Neural crest cell (in vitro differentiated cells): ENCODE data around the gene FXR2. TPM values are rescaled to one million over a fixed set of nuclear protein-coding genes. Genes with fewer than 3 reads are reported as not detected.

ENCODE experiments used
- DNase-seq: peaks from one replicate; pipeline ENCODE4 v3.0.0; 2021; ENCODE audit warnings: low read depth, mixed read lengths, low spot score
- H3K27ac Mint-ChIP-seq: one replicate; pipeline ENCODE4 v1.8.0; 2021; ENCODE audit warnings: mild to moderate bottlenecking, mixed read lengths; ENCODE audit not compliant: unreplicated experiment
- H3K27me3 Mint-ChIP-seq: 2 replicates; pipeline ENCODE4 v1.8.0; 2021; ENCODE audit warnings: low read depth, mild to moderate bottlenecking, mixed read lengths
- H3K36me3 Mint-ChIP-seq: 2 replicates; pipeline ENCODE4 v1.8.0; 2021; ENCODE audit warnings: low read depth, mild to moderate bottlenecking, mixed read lengths
- H3K4me1 Mint-ChIP-seq: 2 replicates; pipeline ENCODE4 v1.8.0; 2021; ENCODE audit warnings: mixed read lengths
- H3K4me3 Mint-ChIP-seq: one replicate; pipeline ENCODE4 v1.8.0; 2021; ENCODE audit warnings: mild to moderate bottlenecking, mixed read lengths
- H3K9me3 Mint-ChIP-seq: 2 replicates; pipeline ENCODE4 v1.8.0; 2021; ENCODE audit warnings: mixed read lengths
- total RNA-seq: library from RNA; stranded (reverse); gene quantifications from 2 replicates; pipeline ENCODE4 v1.2.1, GENCODE V29; 2021
- TF ChIP-seq, protein P1 (sequence below): fragments of 200-600 bp; sonication (generic); conservative IDR thresholded peaks from 2 replicates; pipeline ENCODE4 v1.5.0; 2021; ENCODE audit warnings: antibody characterized with exemption, mild to moderate bottlenecking

FXR2 gene
- total RNA-seq, 1 donor from 2014 or later: 53.8 TPM

DNA sequence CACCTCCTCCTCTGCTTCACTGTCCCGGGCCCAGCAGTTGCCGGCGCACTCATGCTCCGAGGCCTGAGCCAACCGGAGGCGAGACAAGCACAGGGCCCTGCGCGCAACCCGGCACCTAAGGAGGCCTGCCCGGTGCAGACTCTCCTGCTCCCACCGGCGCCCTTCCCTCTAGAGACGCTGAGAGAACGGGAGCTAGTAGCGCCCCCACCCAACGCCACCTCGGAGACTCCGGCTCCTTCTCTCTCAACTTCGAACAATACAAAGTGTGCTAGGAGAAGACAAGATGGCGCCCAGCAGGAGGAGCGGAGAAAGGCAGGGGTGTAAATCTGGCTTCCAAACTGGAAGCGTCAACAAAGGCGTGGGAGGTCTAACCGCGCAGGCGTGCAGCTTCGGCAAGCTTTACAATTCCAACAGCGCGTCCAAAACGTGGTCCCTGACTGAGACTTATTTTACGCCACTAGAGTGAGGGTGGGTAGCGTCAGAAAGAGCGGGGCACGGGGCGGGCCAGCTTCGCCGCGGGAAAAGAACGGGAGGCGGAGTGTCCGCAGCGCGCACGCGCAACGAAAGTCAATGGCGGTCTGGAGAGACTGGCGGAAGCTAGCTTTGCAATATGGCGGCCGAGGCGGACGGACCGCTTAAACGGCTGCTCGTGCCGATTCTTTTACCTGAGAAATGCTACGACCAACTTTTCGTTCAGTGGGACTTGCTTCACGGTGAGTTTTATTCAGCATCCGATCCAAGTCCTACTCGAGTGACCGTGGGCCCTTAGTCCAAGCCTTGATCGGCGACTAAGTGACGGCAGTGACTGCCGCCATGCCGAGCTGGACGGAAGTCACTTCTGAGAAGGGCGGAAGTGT lies 31.2 kb downstream of the FXR2 start, which contains the start of gene MPDU1:
MPDU1 (plus strand) TSS at position 600 of the 857 bp plus-strand sequence; CDS start at position 611, 11 bp downstream.
- Mint-ChIP-seq H3K36me3 (peaks cover 31% of the 10 kb centered on the region), H3K4me1 (peaks cover 47% of the 10 kb centered on the region), H3K27me3 (peaks cover 30% of the 10 kb centered on the region), H3K27ac (peak within 1 kb of the TSS; percentile 100), H3K4me3 (peak within 1 kb of the TSS; percentile 99), H3K9me3 (no peaks in the 10 kb centered on the region)
- DNase-seq: peak; percentile 92
- TF ChIP-seq, protein P1, sequence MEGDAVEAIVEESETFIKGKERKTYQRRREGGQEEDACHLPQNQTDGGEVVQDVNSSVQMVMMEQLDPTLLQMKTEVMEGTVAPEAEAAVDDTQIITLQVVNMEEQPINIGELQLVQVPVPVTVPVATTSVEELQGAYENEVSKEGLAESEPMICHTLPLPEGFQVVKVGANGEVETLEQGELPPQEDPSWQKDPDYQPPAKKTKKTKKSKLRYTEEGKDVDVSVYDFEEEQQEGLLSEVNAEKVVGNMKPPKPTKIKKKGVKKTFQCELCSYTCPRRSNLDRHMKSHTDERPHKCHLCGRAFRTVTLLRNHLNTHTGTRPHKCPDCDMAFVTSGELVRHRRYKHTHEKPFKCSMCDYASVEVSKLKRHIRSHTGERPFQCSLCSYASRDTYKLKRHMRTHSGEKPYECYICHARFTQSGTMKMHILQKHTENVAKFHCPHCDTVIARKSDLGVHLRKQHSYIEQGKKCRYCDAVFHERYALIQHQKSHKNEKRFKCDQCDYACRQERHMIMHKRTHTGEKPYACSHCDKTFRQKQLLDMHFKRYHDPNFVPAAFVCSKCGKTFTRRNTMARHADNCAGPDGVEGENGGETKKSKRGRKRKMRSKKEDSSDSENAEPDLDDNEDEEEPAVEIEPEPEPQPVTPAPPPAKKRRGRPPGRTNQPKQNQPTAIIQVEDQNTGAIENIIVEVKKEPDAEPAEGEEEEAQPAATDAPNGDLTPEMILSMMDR: no peak

DNA sequence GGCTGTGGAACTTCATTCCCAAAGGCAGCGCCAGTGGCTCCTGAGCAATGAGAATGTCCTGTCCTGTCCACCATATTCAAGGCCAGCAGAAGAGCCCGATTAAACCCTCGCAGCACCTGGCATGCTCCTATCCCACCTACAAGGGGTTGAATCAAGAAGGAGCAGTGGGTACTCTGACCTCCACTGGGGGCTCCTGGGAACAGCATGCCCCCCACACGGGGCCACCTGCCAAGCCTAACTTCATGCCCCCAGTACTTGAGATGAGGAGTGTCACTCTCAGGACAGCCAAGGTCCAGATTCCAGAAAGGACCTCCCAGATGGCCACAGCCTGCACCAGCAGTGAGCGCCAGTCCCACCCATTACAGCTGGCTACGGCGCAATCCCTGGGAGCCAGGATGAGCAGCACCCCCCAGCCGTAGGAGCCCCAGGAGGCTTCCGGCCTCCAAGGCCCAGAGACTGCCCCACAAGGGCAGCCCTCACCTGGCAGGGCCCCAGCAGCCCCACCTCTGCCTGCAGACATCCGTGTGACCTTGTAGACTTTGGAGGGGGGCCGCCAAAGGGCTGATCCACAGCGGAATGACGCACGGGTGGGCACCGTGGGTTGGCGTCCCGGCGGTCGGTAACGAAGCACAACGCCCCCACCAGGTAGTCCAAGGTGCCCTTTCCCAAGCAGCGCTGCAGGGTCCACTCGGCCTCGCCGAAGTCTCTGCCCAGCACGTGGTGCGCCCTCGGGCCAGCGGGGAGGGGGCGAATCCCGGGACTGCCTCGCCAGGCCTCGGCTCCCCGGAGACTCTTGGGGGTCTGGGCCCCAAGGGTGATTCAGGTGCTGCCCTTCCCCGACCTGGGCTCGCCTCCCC lies 32.1 kb downstream of the FXR2 start:
- Mint-ChIP-seq H3K27me3 (peaks cover 35% of the 10 kb centered on the region), H3K4me3 (peak overlapping the region; percentile 84), H3K9me3 (no peaks in the 10 kb centered on the region), H3K36me3 (peaks cover 37% of the 10 kb centered on the region), H3K4me1 (peaks cover 54% of the 10 kb centered on the region), H3K27ac (peak overlapping the region; percentile 100)
- TF ChIP-seq, protein P1: no peak
- no peak for DNase-seq

DNA sequence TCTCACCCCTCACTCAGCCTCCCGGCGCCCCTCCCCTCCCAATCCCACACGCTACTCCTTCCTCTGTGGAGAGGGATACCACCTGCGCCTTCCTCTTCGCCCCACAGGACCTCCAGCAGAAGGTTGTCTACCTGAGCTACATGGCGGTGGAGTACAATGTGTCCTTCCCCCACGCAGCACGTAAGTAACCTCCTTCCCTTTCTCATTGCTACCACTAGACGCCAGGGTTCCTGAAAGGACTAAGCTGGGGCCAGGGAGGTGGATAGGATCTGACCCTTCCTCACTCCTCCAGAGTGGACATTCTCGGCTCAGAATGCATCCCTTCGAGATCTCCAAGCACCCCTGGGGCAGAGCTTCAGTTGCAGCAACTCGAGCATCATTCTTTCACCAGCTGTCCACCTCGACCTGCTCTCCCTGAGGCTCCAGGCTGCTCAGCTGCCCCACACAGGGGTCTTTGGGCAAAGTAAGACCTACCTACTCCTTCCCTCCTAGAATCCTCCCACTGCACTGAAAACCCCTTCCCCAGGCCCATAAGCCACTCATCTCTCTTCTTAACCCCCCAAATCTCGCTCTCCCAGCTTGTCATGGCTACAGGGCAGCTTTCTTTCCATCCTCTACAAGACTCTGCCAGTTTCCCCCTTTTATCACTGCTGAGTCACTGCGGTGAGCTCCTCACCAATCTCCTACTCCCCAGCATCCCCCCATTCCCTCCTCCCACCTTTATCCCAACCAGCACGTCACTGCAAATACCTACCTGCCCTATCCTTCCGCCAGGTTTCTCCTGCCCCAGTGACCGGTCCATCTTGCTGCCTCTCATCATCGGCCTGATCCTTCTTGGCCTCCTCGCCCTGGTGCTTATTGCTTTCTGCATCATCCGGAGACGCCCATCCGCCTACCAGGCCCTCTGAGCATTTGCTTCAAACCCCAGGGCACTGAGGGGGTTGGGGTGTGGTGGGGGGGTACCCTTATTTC lies 33.8 kb downstream of the FXR2 start:
- no peak for DNase-seq
- Mint-ChIP-seq H3K27ac (peak overlapping the region; percentile 90), H3K36me3 (peaks cover 52% of the 10 kb centered on the region), H3K9me3 (no peaks in the 10 kb centered on the region), H3K27me3 (peaks cover 43% of the 10 kb centered on the region), H3K4me3 (peak overlapping the region; percentile 84), H3K4me1 (peaks cover 67% of the 10 kb centered on the region)
- TF ChIP-seq, protein P1: no peak

DNA sequence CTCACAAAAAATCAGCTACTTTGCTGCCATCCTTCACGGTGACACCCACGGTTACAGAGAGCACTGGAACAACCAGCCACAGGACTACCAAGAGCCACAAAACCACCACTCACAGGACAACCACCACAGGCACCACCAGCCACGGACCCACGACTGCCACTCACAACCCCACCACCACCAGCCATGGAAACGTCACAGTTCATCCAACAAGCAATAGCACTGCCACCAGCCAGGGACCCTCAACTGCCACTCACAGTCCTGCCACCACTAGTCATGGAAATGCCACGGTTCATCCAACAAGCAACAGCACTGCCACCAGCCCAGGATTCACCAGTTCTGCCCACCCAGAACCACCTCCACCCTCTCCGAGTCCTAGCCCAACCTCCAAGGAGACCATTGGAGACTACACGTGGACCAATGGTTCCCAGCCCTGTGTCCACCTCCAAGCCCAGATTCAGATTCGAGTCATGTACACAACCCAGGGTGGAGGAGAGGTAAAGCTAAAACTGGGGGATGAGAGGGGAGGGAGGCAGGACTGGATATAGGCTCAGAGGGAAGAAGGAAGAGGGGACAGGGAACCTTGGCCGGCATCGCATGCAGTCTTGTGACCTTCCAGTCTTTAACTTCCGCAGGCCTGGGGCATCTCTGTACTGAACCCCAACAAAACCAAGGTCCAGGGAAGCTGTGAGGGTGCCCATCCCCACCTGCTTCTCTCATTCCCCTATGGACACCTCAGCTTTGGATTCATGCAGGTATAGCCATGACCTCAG lies 34.7 kb downstream of the FXR2 start:
- Mint-ChIP-seq H3K27ac (peak overlapping the region; percentile 2), H3K27me3 (peaks cover 46% of the 10 kb centered on the region), H3K36me3 (peaks cover 57% of the 10 kb centered on the region), H3K4me1 (peaks cover 72% of the 10 kb centered on the region), H3K9me3 (no peaks in the 10 kb centered on the region), H3K4me3 (peak overlapping the region; percentile 84)
- TF ChIP-seq, protein P1: no peak
- DNase-seq: no peak
